Prostate gland (tissue), 2 donors: ENCODE measurements around the gene NEK7. TPM values are rescaled to one million over a fixed set of nuclear protein-coding genes. Genes with fewer than 3 reads are reported as not detected.

Experiments used
- DNase-seq: peaks from one replicate; pipeline ENCODE4 v3.0.0-alpha.2; 2019; ENCODE audit warnings: low spot score
- H3K27ac ChIP-seq, 2 donors: fragments of 200-600 bp; sonication (generic); 2 replicates each; pipeline ENCODE4 v1.5.1; 2017 to 2019
- H3K27me3 ChIP-seq: fragments of 200-600 bp; sonication (generic); replicated peaks from 2 replicates; pipeline ENCODE4 v1.5.1; 2019; ENCODE audit not compliant: insufficient read depth
- H3K36me3 ChIP-seq, 2 donors: fragments of 200-600 bp; sonication (generic); 1 replicate in 1 of 2; 2 replicates in 1 of 2; pipeline versions ENCODE4 v1.5.1 to v1.8.1; 2017 to 2019
- H3K4me1 ChIP-seq: fragments of 200-600 bp; sonication (generic); replicated peaks from 2 replicates; pipeline ENCODE4 v1.5.1; 2019
- H3K4me3 ChIP-seq, 2 donors: fragments of 200-600 bp; sonication (generic); 2 replicates each; pipeline ENCODE4 v1.5.1; 2017 to 2019
- H3K9me3 ChIP-seq: fragments of 200-600 bp; sonication (generic); 2 replicates; pipeline ENCODE4 v1.5.1; 2017
- CTCF ChIP-seq, 4 experiments: fragments of 200-600 bp in 2 of 4; fragments of 450-650 bp in 2 of 4; sonication (generic) in 2 of 4; IDR thresholded peaks; 1 replicate in 3 of 4; 2 replicates in 1 of 4; pipeline ENCODE4 v1.5.1; 2016 to 2019; ENCODE audit warnings: antibody characterized with exemption in 4 of 4, mild to moderate bottlenecking in 2 of 4, moderate library complexity in 2 of 4
- POLR2A ChIP-seq: fragments of 450-650 bp; IDR thresholded peaks from one replicate; pipeline ENCODE4 v1.6.1; 2016; ENCODE audit warnings: antibody characterized with exemption, mild to moderate bottlenecking
- POLR2AphosphoS5 ChIP-seq: sonication (generic); formaldehyde crosslinking; IDR thresholded peaks from one replicate; pipeline ENCODE4 v1.6.1; 2017; ENCODE audit warnings: antibody characterized with exemption
- WGBS: methylation state at CpG from one replicate; pipeline ENCODE4 v1.1.5; 2018; 5-methylcytosine and 5-hydroxymethylcytosine counted together
- intact Hi-C: fragments of 100-400 bp; cut with DNase I; formaldehyde crosslinking; loops from one replicate; pipeline ENCODE4 v1.14.2; 2022
- total RNA-seq, 2 donors: library from RNA; depleted of rRNA; stranded (reverse); fragments of >200 nt; gene quantifications; one replicate each; pipeline ENCODE4 v1.1.0, GENCODE V29; 2016

Gene NEK7
- total RNA-seq, 2 donors from 2014 or later, result 53.3 to 70.9 TPM

DNA sequence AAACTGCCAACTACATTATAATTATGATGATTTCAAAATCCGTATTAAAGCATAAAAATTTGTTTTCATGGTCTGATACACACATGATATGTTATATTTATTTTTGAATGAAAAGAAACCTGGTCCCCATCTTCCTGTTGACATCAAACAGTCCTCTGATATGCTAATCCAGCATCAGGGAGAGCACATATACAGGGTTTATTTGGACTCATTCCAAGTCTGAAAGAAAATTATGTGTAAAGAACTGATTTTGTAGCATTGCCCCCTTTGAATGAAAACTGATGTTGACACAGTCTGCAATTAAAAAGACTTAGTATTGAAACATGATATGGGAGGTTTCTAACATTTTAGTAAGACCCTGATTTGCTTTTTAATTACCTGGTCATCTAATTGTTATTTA is 119.4 kb downstream of the NEK7 start:
- H3K27me3 ChIP-seq, result no peaks in the 10 kb centered on the region
- no peaks in the 10 kb centered on the region for H3K36me3 ChIP-seq
- 100% methylated on average over 1 of the region's 1 CpG for WGBS
- DNase-seq, result no peak
- no peaks in the 10 kb centered on the region for H3K9me3 ChIP-seq
- H3K4me3 ChIP-seq, result no peak overlapping the region
- H3K4me1 ChIP-seq, result no peaks in the 10 kb centered on the region
- intact Hi-C loops, result no loop called here
- H3K27ac ChIP-seq, result no peak overlapping the region
- no peak for TF ChIP-seq POLR2A
- TF ChIP-seq CTCF (IDR thresholded peaks at IDR 0.05), result no peak
- TF ChIP-seq POLR2AphosphoS5, result no peak

GRCh38 chr1:198278943-198279342 is 122.1 kb downstream of the NEK7 start:
- Histone ChIP-seq H3K27ac (no peak overlapping the region), H3K27me3 (no peaks in the 10 kb centered on the region), H3K9me3 (no peaks in the 10 kb centered on the region), H3K4me3 (no peak overlapping the region), H3K36me3 (no peaks in the 10 kb centered on the region), H3K4me1 (no peaks in the 10 kb centered on the region)
- intact Hi-C loops, result no loop called here
- DNase-seq, result no peak
- WGBS, result 46% methylated on average over 1 of the region's 1 CpG
- TF ChIP-seq CTCF (IDR thresholded peaks at IDR 0.05) (no peak), POLR2A (no peak), POLR2AphosphoS5 (no peak)

DNA sequence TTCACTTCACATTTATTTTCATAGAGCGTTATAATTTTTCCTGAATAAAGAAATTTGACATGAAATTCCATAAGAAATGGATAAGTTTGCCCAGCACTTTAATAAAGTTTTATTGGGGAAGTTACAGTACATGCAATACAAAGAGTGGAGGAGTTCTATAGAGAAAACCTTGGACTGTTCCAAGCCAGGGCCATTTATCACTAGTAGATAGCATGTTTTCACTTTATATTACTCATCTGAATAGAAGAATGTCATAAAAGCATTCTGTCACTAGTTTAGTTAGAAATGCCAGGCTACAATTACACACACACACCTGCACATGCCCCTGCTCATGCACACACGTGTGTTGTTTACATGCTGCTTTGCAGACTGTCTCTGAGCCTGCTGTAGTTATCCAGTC is 123.3 kb downstream of the NEK7 start:
- H3K27ac ChIP-seq, result no peak overlapping the region
- no peaks in the 10 kb centered on the region for H3K4me1 ChIP-seq
- 88% methylated on average over 2 of the region's 2 CpGs for WGBS
- H3K9me3 ChIP-seq, result no peaks in the 10 kb centered on the region
- TF ChIP-seq POLR2AphosphoS5, result no peak
- TF ChIP-seq CTCF (IDR thresholded peaks at IDR 0.05), result no peak
- no peak for TF ChIP-seq POLR2A
- intact Hi-C loops, result no loop called here
- H3K27me3 ChIP-seq, result no peaks in the 10 kb centered on the region
- no peak overlapping the region for H3K4me3 ChIP-seq
- no peaks in the 10 kb centered on the region for H3K36me3 ChIP-seq
- DNase-seq, result no peak

- WGBS, result 64% methylated on average over 1 of the region's 1 CpG
- Histone ChIP-seq H3K4me1 (no peaks in the 10 kb centered on the region), H3K9me3 (no peaks in the 10 kb centered on the region), H3K27me3 (no peaks in the 10 kb centered on the region), H3K4me3 (no peak overlapping the region), H3K27ac (no peak overlapping the region), H3K36me3 (no peaks in the 10 kb centered on the region)
- TF ChIP-seq CTCF (IDR thresholded peaks at IDR 0.05), result no peak
- intact Hi-C loops, result no loop called here
- no peak for DNase-seq
Measured at GRCh38 chr1:198281911-198282310, 125.1 kb downstream of the NEK7 start.

DNA sequence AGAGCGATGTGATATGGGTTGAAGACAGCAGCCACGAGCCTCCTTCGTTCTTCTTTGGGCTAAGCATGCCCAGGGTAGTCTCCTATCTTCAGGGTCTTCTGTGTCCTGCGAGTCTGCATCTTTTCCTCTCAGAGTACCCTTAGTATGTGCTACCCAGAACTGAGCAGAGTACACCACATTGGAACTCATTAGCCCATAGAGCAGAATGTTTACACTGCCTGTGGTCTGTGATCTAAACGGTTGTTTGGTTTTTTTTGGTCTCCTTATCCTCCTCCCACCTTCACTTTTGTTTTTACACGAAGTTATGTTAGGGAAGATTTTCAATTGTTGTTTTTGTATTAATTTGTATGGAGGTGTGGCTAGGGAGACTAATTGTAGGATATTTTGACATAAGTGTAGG is 126.4 kb downstream of the NEK7 start:
- Histone ChIP-seq H3K4me3 (no peak overlapping the region), H3K27me3 (no peaks in the 10 kb centered on the region), H3K27ac (no peak overlapping the region), H3K4me1 (no peaks in the 10 kb centered on the region), H3K36me3 (no peaks in the 10 kb centered on the region), H3K9me3 (no peaks in the 10 kb centered on the region)
- WGBS, result 74% methylated on average over 6 of the region's 6 CpGs
- TF ChIP-seq POLR2A (no peak), CTCF (IDR thresholded peaks at IDR 0.05) (no peak), POLR2AphosphoS5 (no peak)
- no peak for DNase-seq
- intact Hi-C loops, result no loop called here
